Thoracic aorta (tissue), 2 donors: Measurements from ENCODE around the gene TTC7B. TPM values are rescaled to one million over a fixed set of nuclear protein-coding genes. Genes with fewer than 3 reads are reported as not detected.

Experiments
- ATAC-seq: fragments of 150-250 bp; one replicate; pipeline ENCODE4 v1.8.0; 2017; ENCODE audit warnings: low read depth; ENCODE audit not compliant: insufficient number of reproducible peaks, low FRiP score
- DNase-seq: peaks from one replicate; pipeline ENCODE4 v3.0.0-alpha.2; 2020; ENCODE audit warnings: low spot score
- H3K27ac ChIP-seq, 2 donors: fragments of 200-600 bp; sonication (generic); 1 replicate in 1 of 2; 2 replicates in 1 of 2; pipeline ENCODE4 v1.5.1; 2016; ENCODE audit warnings: mild to moderate bottlenecking in 2 of 2, moderate library complexity in 2 of 2
- H3K27me3 ChIP-seq: fragments of 200-600 bp; sonication (generic); replicated peaks from 2 replicates; pipeline ENCODE4 v1.6.0; 2016; ENCODE audit warnings: mild to moderate bottlenecking; ENCODE audit not compliant: insufficient read depth
- H3K36me3 ChIP-seq: fragments of 200-600 bp; sonication (generic); one replicate; pipeline ENCODE4 v1.5.1; 2016
- H3K4me1 ChIP-seq, 2 donors: fragments of 200-600 bp; sonication (generic); 1 replicate in 1 of 2; 2 replicates in 1 of 2; pipeline versions ENCODE4 v1.5.1 to v1.6.0; 2016; ENCODE audit warnings: low read depth in 2 of 2, mild to moderate bottlenecking in 1 of 2; ENCODE audit not compliant: control insufficient read depth in 1 of 2
- H3K4me3 ChIP-seq: fragments of 200-600 bp; sonication (generic); 2 replicates; pipeline ENCODE4 v1.5.1; 2016; ENCODE audit warnings: mild to moderate bottlenecking
- H3K9me3 ChIP-seq: fragments of 200-600 bp; sonication (generic); 2 replicates; pipeline ENCODE4 v1.5.1; 2016
- total RNA-seq, 2 donors: library from RNA; depleted of rRNA; stranded (reverse); fragments of >200 nt; gene quantifications; one replicate each; pipeline versions ENCODE4 v1.1.0 to v1.2.3, GENCODE V29; 2016
- TF ChIP-seq, protein P1 (sequence below): fragments of 200-600 bp; sonication (generic); IDR thresholded peaks from one replicate; pipeline ENCODE4 v1.5.1; 2019; ENCODE audit warnings: antibody characterized with exemption

Gene TTC7B
- total RNA-seq, 2 donors from 2014 or later, result 38.9 to 56.3 TPM

DNA sequence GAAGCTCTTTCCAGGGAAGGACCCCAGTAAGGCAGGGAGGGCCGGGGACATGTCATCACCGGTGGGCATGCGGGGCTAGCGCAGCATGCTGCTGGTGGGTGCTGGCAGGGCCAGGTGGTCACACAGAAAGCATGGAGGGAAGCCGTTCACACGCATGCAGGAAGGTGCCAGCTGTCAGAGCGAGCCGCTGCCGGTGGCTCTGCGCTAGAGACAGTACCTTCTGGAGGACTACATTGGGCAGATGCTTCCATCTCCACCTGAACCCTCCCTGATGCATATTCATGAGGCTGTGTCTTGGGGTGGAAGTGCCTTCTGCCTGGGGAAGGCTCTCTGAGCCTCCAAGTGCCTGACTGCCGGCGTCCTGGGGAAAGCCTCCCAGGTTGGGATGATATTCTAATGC is 215.6 kb downstream of the TTC7B start:
- Histone ChIP-seq H3K4me3 (no peak overlapping the region), H3K4me1 (peaks cover 7 to 12% of the 10 kb centered on the region in 2 donors), H3K27me3 (no peaks in the 10 kb centered on the region), H3K36me3 (no peaks in the 10 kb centered on the region), H3K27ac (no peak overlapping the region), H3K9me3 (no peaks in the 10 kb centered on the region)
- ATAC-seq (no peak), DNase-seq (no peak)
- TF ChIP-seq, protein P1, sequence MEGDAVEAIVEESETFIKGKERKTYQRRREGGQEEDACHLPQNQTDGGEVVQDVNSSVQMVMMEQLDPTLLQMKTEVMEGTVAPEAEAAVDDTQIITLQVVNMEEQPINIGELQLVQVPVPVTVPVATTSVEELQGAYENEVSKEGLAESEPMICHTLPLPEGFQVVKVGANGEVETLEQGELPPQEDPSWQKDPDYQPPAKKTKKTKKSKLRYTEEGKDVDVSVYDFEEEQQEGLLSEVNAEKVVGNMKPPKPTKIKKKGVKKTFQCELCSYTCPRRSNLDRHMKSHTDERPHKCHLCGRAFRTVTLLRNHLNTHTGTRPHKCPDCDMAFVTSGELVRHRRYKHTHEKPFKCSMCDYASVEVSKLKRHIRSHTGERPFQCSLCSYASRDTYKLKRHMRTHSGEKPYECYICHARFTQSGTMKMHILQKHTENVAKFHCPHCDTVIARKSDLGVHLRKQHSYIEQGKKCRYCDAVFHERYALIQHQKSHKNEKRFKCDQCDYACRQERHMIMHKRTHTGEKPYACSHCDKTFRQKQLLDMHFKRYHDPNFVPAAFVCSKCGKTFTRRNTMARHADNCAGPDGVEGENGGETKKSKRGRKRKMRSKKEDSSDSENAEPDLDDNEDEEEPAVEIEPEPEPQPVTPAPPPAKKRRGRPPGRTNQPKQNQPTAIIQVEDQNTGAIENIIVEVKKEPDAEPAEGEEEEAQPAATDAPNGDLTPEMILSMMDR, result no peak

DNA sequence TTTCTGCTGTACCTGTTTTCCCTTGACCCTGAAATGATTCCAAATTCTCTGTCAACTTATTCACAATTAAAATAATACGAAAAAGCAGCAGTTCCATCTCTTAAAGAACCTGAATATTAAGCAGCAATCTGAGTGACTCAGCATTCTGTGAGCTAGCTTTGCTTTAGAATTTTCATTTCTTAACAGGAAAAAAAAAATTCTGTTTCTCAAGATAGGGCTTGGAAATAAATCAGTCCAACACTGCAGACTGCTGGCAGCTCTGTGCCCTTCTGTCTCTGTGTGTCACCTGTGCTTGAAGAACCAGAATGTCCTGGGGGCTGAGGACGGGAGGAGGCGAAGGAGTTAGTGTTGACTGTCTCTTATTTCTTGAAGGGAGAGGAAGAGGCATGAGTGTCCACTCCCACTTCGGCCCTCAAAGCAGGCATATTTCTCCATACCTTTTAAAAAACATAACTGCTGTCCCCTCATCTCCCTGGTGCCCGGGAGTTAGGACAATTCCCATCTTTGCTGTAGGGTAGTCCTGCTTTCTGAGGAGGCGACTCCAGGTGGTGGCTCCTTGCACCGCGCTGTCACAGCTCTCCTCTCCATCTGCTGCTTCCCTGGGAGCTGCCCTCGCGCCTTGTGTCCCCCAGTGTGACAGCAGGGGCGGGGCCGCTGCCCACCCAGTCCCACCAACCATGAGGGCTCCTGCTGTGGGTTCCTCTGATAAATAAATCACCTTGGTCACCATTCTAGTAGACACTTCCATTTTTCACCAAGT is 216.3 kb downstream of the TTC7B start:
- TF ChIP-seq, protein P1, result peak; percentile 19
- Histone ChIP-seq H3K4me1 (peaks cover 7 to 11% of the 10 kb centered on the region in 2 donors), H3K4me3 (peak overlapping the region; percentile 25), H3K27ac (no peak overlapping the region), H3K9me3 (no peaks in the 10 kb centered on the region), H3K27me3 (no peaks in the 10 kb centered on the region), H3K36me3 (no peaks in the 10 kb centered on the region)
- ATAC-seq (no peak), DNase-seq (no peak)

DNA sequence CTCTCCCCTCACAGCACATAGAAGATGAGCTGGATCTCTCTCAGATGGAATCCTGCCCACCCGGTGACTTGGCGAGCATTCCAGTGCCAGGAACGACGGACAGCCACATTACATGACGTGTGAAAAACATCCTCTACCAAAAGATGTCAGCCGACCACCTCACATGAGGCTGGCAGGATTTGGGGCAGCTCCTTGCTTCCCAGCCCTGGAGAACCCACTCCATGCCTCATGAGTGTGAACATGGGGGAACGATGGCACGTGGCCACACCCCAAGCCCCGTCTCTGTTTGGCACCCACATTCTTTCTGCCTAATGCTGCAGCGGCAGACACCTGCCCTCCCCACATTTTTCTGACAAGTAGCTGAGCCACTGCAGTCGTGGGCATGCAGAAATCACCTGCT is 216.9 kb downstream of the TTC7B start:
- peaks cover 7 to 11% of the 10 kb centered on the region in 2 donors for H3K4me1 ChIP-seq
- no peaks in the 10 kb centered on the region for H3K27me3 ChIP-seq
- H3K9me3 ChIP-seq, result no peaks in the 10 kb centered on the region
- DNase-seq (no peak), ATAC-seq (no peak)
- H3K4me3 ChIP-seq, result peak overlapping the region; percentile 25
- H3K27ac ChIP-seq, result no peak overlapping the region
- TF ChIP-seq, protein P1, result no peak
- H3K36me3 ChIP-seq, result no peaks in the 10 kb centered on the region

DNA sequence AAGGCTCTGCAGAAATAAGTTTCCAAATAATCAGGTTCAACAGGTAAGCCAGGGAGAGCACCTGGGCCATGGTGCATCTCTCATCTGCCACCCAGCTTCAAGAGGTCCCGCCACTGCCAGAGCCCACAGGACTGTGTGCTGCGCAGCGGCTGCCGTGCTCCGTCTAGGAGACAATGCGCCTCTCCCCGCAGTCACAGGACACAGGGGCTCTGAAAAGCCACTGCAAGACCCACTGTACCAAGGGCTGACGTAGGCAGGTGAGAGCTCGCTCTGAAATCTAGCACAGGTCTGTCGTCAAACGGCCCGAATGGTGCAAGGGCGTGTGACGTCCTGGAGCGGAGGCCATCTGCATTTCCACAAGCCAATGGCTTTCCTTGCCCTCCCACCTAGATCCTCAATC is 218.3 kb downstream of the TTC7B start:
- no peak for ATAC-seq
- Histone ChIP-seq H3K27me3 (no peaks in the 10 kb centered on the region), H3K4me3 (no peak overlapping the region), H3K4me1 (peaks cover 7 to 11% of the 10 kb centered on the region in 2 donors), H3K27ac (no peak overlapping the region), H3K9me3 (no peaks in the 10 kb centered on the region), H3K36me3 (no peaks in the 10 kb centered on the region)
- TF ChIP-seq, protein P1, result no peak
- no peak for DNase-seq

DNA sequence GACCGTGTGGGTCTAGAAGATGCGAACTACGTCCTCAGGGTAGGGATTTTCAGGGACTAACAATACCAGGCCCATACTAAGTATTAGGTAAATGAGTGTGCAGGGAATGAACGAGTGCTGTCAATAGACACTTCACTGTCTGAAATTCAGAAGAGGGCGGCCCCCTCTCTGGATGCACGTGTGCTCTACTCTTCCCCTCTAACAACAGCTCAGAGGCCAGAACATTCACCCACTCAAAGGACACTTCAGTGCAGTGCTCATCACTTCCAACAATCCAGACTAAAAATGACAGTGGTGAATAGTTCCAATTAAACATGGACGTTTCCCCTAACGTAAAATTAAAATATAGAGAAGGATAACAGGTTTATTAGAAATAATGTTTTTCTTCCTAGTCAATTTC is 219.5 kb downstream of the TTC7B start:
- Histone ChIP-seq H3K27ac (no peak overlapping the region), H3K4me3 (no peak overlapping the region), H3K27me3 (no peaks in the 10 kb centered on the region), H3K4me1 (peaks cover 7 to 11% of the 10 kb centered on the region in 2 donors), H3K9me3 (no peaks in the 10 kb centered on the region), H3K36me3 (no peaks in the 10 kb centered on the region)
- TF ChIP-seq, protein P1, result no peak
- no peak for DNase-seq
- ATAC-seq, result no peak
